NCI-H2107 treated with DMSO at 0.1 percent for 48 hours (cell line): ENCODE results near the gene NACC2.
A peak's percentile ranks its signal among the peaks of the same experiment; 100 is the strongest.

Experiments
- DNase-seq: peaks from one replicate; lab custom pipeline; 2025; ENCODE audit not compliant: unreplicated experiment; lab: John Stamatoyannopoulos, UW

NACC2 gene

GRCh38 chr9:136095070-136096058 is at the start of gene NACC2:
Gene NACC2, minus strand, starts transcription at chr9:136095289. Its CDS starts 44,768 bp downstream, at chr9:136050521.
- no peak for DNase-seq

- DNase-seq, result no peak
Measured at GRCh38 chr9:136144450-136144849, 49.4 kb upstream of the NACC2 start.

- peak; percentile 46 for DNase-seq
Measured at GRCh38 chr9:136143215-136144001, 48.3 kb upstream of the NACC2 start.

GRCh38 chr9:136142859-136143214 is 47.7 kb upstream of the NACC2 start:
- no peak for DNase-seq

GRCh38 chr9:136142414-136142796 is 47.3 kb upstream of the NACC2 start:
- DNase-seq, result no peak

GRCh38 chr9:136141682-136142413 is 46.8 kb upstream of the NACC2 start:
- no peak for DNase-seq

- DNase-seq, result no peak
Measured at GRCh38 chr9:136140966-136141365, 45.9 kb upstream of the NACC2 start.

GRCh38 chr9:136140046-136140445 is 45.0 kb upstream of the NACC2 start:
- no peak for DNase-seq

GRCh38 chr9:136138566-136138965 is 43.5 kb upstream of the NACC2 start:
- DNase-seq, result peak; percentile 36

- DNase-seq, result no peak
Measured at GRCh38 chr9:136137321-136138265, 42.5 kb upstream of the NACC2 start.

- no peak for DNase-seq
Measured at GRCh38 chr9:136136127-136136925, 41.2 kb upstream of the NACC2 start.

- DNase-seq, result no peak
Measured at GRCh38 chr9:136135326-136136126, 40.4 kb upstream of the NACC2 start.

GRCh38 chr9:136133959-136134484 is 38.9 kb upstream of the NACC2 start:
- no peak for DNase-seq

GRCh38 chr9:136133191-136133958 is 38.3 kb upstream of the NACC2 start:
- DNase-seq, result no peak

GRCh38 chr9:136132512-136133050 is 37.5 kb upstream of the NACC2 start:
- DNase-seq, result no peak

- DNase-seq, result no peak
Measured at GRCh38 chr9:136131629-136132511, 36.8 kb upstream of the NACC2 start.
